ENCODE data around the gene FCGBP.

- TF ChIP-seq POLR2A (IDR thresholded peaks at IDR 0.05; ENCODE audit: low read length) (no peak), ESRRA (IDR thresholded peaks at IDR 0.05; ENCODE audit: borderline replicate concordance, low read length) (no peak)
These were observed 49.4 kb upstream of the FCGBP start for GRCh38 chr19:39983695-39984300.
